ENCODE results near the gene THADA. TPM values are rescaled to one million over a fixed set of nuclear protein-coding genes. Genes with fewer than 3 reads are reported as not detected.

Gene THADA
- total RNA-seq, 1 donor from 2014 or later, result 40.8 TPM

- intact Hi-C loops (cut with DNase I), result no loop called here
- ATAC-seq (no peak), DNase-seq (ENCODE audit: low spot score) (no peak)
These were observed 119.9 kb downstream of the THADA start for GRCh38 chr2:43475922-43476321.

- ATAC-seq (no peak), DNase-seq (ENCODE audit: low spot score) (no peak)
- intact Hi-C loops (cut with DNase I), result no loop called here
These were observed 120.5 kb downstream of the THADA start for GRCh38 chr2:43475137-43475846.

GRCh38 chr2:43474273-43474672, 121.6 kb downstream of the THADA start:
- no peak for DNase-seq (ENCODE audit: low spot score)
- ATAC-seq, result no peak
- intact Hi-C loops (cut with DNase I), result no loop called here

GRCh38 chr2:43473767-43474166, 122.1 kb downstream of the THADA start:
- no peak for ATAC-seq
- intact Hi-C loops (cut with DNase I), result no loop called here
- no peak for DNase-seq (ENCODE audit: low spot score)

- DNase-seq (ENCODE audit: low spot score) (no peak), ATAC-seq (no peak)
- intact Hi-C loops (cut with DNase I), result no loop called here
These were observed 123.2 kb downstream of the THADA start for GRCh38 chr2:43472527-43473194.

- no peak for ATAC-seq
- intact Hi-C loops (cut with DNase I), result no loop called here
- no peak for DNase-seq (ENCODE audit: low spot score)
These were observed 126.1 kb downstream of the THADA start for GRCh38 chr2:43469713-43470112.

GRCh38 chr2:43469094-43469493, 126.7 kb downstream of the THADA start:
- intact Hi-C loops (cut with DNase I), result no loop called here
- DNase-seq (ENCODE audit: low spot score) (no peak), ATAC-seq (no peak)

GRCh38 chr2:43467891-43468290, 127.9 kb downstream of the THADA start:
- intact Hi-C loops (cut with DNase I), result no loop called here
- no peak for DNase-seq (ENCODE audit: low spot score)
- ATAC-seq, result no peak

- ATAC-seq (no peak), DNase-seq (ENCODE audit: low spot score) (no peak)
- intact Hi-C loops (cut with DNase I), result no loop called here
These were observed 130.6 kb downstream of the THADA start for GRCh38 chr2:43465234-43465633.

- DNase-seq (ENCODE audit: low spot score) (peak; percentile 60), ATAC-seq (peak; percentile 82)
- intact Hi-C loops (cut with DNase I), result no loop called here
These were observed 131.2 kb downstream of the THADA start for GRCh38 chr2:43464590-43464989.

- intact Hi-C loops (cut with DNase I), result no loop called here
- DNase-seq (ENCODE audit: low spot score), result no peak
- ATAC-seq, result peak; percentile 18
These were observed 132.8 kb downstream of the THADA start for GRCh38 chr2:43462866-43463641.

- peak; percentile 49 for ATAC-seq
- DNase-seq (ENCODE audit: low spot score), result no peak
- intact Hi-C loops (cut with DNase I), result no loop called here
These were observed 134.3 kb downstream of the THADA start for GRCh38 chr2:43461453-43462073.

- DNase-seq (ENCODE audit: low spot score), result no peak
- no peak for ATAC-seq
- intact Hi-C loops (cut with DNase I), result no loop called here
These were observed 135.1 kb downstream of the THADA start for GRCh38 chr2:43460611-43461365.

GRCh38 chr2:43460174-43460546, 135.7 kb downstream of the THADA start:
- ATAC-seq, result no peak
- no peak for DNase-seq (ENCODE audit: low spot score)
- intact Hi-C loops (cut with DNase I), result no loop called here

- ATAC-seq (no peak), DNase-seq (ENCODE audit: low spot score) (no peak)
- intact Hi-C loops (cut with DNase I), result no loop called here
These were observed 136.2 kb downstream of the THADA start for GRCh38 chr2:43459446-43460173.

- intact Hi-C loops (cut with DNase I), result no loop called here
- no peak for DNase-seq (ENCODE audit: low spot score)
- ATAC-seq, result peak; percentile 42
These were observed 137.7 kb downstream of the THADA start for GRCh38 chr2:43458014-43458628.

GRCh38 chr2:43455731-43456642, 139.9 kb downstream of the THADA start:
- ATAC-seq, result peak; percentile 49
- no peak for DNase-seq (ENCODE audit: low spot score)
- intact Hi-C loops (cut with DNase I), result no loop called here
